Keratinocyte (primary cell): ENCODE data around the gene ASRGL1. TPM values are rescaled to one million over a fixed set of nuclear protein-coding genes. Genes with fewer than 3 reads are reported as not detected.

Source experiments
- DNase-seq: peaks from one replicate; pipeline ENCODE4 v3.0.0-alpha.2; 2011; ENCODE audit warnings: low read depth, missing footprints, low spot score
- FAIRE-seq: peaks from 2 replicates; lab custom pipeline; 2011; peaks lifted over from hg19 to GRCh38; lab: Jason Lieb, UNC
- H2AFZ ChIP-seq: 2 replicates; pipeline ENCODE4 v1.6.0; 2012; ENCODE audit warnings: low read length, control low read depth, inconsistent platforms; ENCODE audit not compliant: control insufficient read depth
- H3K27ac ChIP-seq: 2 replicates; pipeline ENCODE4 v1.5.1; 2011; ENCODE audit warnings: low read length; ENCODE audit not compliant: control insufficient read depth, insufficient read depth
- H3K27me3 ChIP-seq: 3 replicates; pipeline ENCODE4 v1.6.0; 2011; ENCODE audit warnings: low read length; ENCODE audit not compliant: control insufficient read depth, insufficient read depth; ENCODE audit errors: extremely low read depth
- H3K36me3 ChIP-seq, 2 experiments: 2 replicates in 1 of 2; 3 replicates in 1 of 2; pipeline ENCODE4 v1.5.1; 2011; ENCODE audit warnings: low read length in 2 of 2, mild to moderate bottlenecking in 1 of 2; ENCODE audit not compliant: control insufficient read depth in 2 of 2, insufficient read depth in 2 of 2; ENCODE audit errors: extremely low read depth in 1 of 2
- H3K4me1 ChIP-seq: 3 replicates; pipeline ENCODE4 v1.5.1; 2011; ENCODE audit warnings: low read length; ENCODE audit not compliant: control insufficient read depth, insufficient read depth; ENCODE audit errors: extremely low read depth
- H3K4me2 ChIP-seq: 3 replicates; pipeline ENCODE4 v1.6.0; 2011; ENCODE audit warnings: low read depth, low read length; ENCODE audit not compliant: control insufficient read depth, insufficient read depth; ENCODE audit errors: extremely low read depth
- H3K4me3 ChIP-seq, 3 experiments: fragments of 200-600 bp in 1 of 3; sonication (generic) in 1 of 3; 2 replicates in 2 of 3; 3 replicates in 1 of 3; pipeline ENCODE4 v1.5.1; 2011 to 2016; ENCODE audit warnings: low read length in 3 of 3, mild to moderate bottlenecking in 3 of 3, control low read depth in 2 of 3, inconsistent platforms in 1 of 3, low read depth in 1 of 3, mixed read lengths in 1 of 3, mixed run types in 1 of 3, moderate library complexity in 1 of 3; ENCODE audit not compliant: control insufficient read depth in 2 of 3, insufficient read depth in 2 of 3; ENCODE audit errors: extremely low read depth in 1 of 3
- H3K79me2 ChIP-seq: 2 replicates; pipeline ENCODE4 v1.6.0; 2012; ENCODE audit warnings: low read length; ENCODE audit not compliant: control insufficient read depth, insufficient read depth
- H3K9ac ChIP-seq: 3 replicates; pipeline ENCODE4 v1.6.0; 2011; ENCODE audit warnings: low read length; ENCODE audit not compliant: control insufficient read depth, insufficient read depth; ENCODE audit errors: extremely low read depth
- H3K9me1 ChIP-seq: 3 replicates; pipeline ENCODE4 v1.6.0; 2011; ENCODE audit warnings: low read length; ENCODE audit not compliant: control insufficient read depth, insufficient read depth; ENCODE audit errors: extremely low read depth
- H3K9me3 ChIP-seq: 2 replicates; pipeline ENCODE4 v1.5.1; 2012; ENCODE audit warnings: low read depth, low read length; ENCODE audit not compliant: control insufficient read depth
- H4K20me1 ChIP-seq: 3 replicates; pipeline ENCODE4 v1.6.0; 2011; ENCODE audit warnings: low read length; ENCODE audit not compliant: control insufficient read depth, insufficient read depth; ENCODE audit errors: extremely low read depth
- EZH2 ChIP-seq: IDR thresholded peaks from one replicate; pipeline ENCODE4 v1.6.1; 2012; ENCODE audit warnings: inconsistent platforms, mild to moderate bottlenecking, low read length, moderate library complexity
- dilution Hi-C: fragments of 300-500 bp; cut with MboI; formaldehyde crosslinking; loops from one replicate; pipeline ENCODE4 v1.7.0; 2020; ENCODE audit warnings: low sequenced_read_pairs; ENCODE audit not compliant: extremely low pct_ligation_motif_present
- polyA plus RNA-seq, 5 experiments: library from polyadenylated mRNA; depleted of rRNA in 3 of 5; stranded (reverse) in 3 of 5; stranded (forward) in 1 of 5; unstranded in 1 of 5; fragments of >200 nt; gene quantifications; 1 replicate in 1 of 5; 2 replicates in 3 of 5; 3 replicates in 1 of 5; pipeline versions ENCODE4 v1.2.1 to v1.2.3, GENCODE V29; 2011 to 2012; ENCODE audit warnings: missing spikeins in 2 of 5, low read depth in 1 of 5, low replicate concordance in 1 of 5
- TF ChIP-seq, protein P1 (sequence below), 3 experiments: IDR thresholded peaks in 1 of 3; conservative IDR thresholded peaks in 1 of 3; optimal IDR thresholded peaks in 1 of 3; 2 replicates in 2 of 3; 3 replicates in 1 of 3; pipeline versions ENCODE3 to v1.5.1; 2011; ENCODE audit warnings: low read length in 3 of 3, mild to moderate bottlenecking in 3 of 3, moderate library complexity in 2 of 3, control low read depth in 1 of 3, inconsistent platforms in 1 of 3; ENCODE audit not compliant: insufficient read depth in 2 of 3; ENCODE audit errors: extremely low read depth in 1 of 3

Gene ASRGL1
- polyA plus RNA-seq, 1 donor (not counting 4 experiments of a cell fraction or from before 2014, with no cell fraction given): 0.05 TPM

DNA sequence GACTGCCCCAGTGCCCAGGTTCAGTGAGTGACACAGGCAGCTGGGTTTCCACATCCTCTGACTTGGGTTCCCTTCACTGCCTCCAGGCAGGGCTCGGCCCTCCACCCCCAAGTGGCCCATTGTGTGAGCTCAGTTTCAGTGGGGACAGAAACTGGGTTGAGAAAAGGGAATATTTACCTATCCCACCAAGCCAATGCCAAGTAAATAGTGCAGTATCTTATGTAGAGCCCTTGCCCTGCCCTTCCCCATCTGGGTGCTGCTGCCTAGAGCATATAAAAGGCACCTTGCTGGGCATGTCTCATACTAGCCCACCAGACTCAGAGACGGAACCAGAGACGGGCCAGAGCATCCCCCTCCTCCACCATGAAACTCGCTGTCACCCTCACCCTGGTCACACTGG, 81.5 kb downstream of the ASRGL1 start, which contains the start of gene SCGB1A1:
Gene SCGB1A1, plus strand, starts transcription at position 301 of the 400 bp plus-strand sequence. Its CDS starts 63 bp downstream, at position 364.
- no peak for TF ChIP-seq EZH2
- TF ChIP-seq, protein P1, sequence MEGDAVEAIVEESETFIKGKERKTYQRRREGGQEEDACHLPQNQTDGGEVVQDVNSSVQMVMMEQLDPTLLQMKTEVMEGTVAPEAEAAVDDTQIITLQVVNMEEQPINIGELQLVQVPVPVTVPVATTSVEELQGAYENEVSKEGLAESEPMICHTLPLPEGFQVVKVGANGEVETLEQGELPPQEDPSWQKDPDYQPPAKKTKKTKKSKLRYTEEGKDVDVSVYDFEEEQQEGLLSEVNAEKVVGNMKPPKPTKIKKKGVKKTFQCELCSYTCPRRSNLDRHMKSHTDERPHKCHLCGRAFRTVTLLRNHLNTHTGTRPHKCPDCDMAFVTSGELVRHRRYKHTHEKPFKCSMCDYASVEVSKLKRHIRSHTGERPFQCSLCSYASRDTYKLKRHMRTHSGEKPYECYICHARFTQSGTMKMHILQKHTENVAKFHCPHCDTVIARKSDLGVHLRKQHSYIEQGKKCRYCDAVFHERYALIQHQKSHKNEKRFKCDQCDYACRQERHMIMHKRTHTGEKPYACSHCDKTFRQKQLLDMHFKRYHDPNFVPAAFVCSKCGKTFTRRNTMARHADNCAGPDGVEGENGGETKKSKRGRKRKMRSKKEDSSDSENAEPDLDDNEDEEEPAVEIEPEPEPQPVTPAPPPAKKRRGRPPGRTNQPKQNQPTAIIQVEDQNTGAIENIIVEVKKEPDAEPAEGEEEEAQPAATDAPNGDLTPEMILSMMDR (optimal IDR thresholded peaks at IDR 0.05 in 1 of 3, IDR thresholded peaks at IDR 0.05 in 1 of 3, conservative IDR thresholded peaks at IDR 0.05 in 1 of 3; ENCODE audit: extremely low read depth in 1 of 3, insufficient read depth in 2 of 3, low read length in 3 of 3): no peak

DNA sequence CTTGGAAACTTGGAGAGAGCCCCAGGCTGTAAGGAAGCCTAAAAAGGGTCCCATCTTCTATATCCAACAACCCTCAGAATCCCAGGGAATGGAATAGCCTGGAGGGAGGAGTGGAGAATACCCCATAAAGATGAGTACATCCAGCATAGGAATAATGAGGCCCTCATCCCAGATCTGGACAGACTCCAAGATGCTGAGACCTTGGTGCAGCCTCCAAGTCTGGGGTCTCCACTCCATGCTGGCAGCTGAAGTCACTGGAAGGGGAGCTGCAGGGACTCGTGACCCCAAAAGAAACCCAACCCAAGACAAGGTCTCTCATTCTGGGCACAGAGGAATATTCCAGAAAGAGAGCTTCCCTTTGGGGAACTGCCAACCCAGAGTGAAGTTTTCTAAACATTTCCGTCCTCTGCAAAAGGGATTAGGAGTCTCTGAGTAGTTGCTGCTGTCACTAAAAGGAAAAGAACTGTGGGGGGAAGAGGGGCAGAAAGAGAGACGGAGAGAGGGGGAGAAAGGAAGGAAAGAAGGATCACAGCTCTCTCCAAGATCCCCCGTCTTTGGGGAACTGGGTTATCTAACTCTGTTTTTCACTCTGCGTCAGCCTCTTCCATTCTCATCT, 82.2 kb downstream of the ASRGL1 start:
- Histone ChIP-seq H3K4me1 (no peaks in the 10 kb centered on the region), H2AFZ (no peak overlapping the region)

More for the DNA sequence above, 81.5 kb downstream of the ASRGL1 start, which contains the start of gene SCGB1A1:
- Histone ChIP-seq H3K9me1 (no peaks in the 10 kb centered on the region), H3K79me2 (no peaks in the 10 kb centered on the region), H2AFZ (no peak within 1 kb of the TSS), H3K9ac (no peak within 1 kb of the TSS), H3K4me2 (no peak within 1 kb of the TSS), H3K27ac (no peak within 1 kb of the TSS), H3K4me3 (no peak within 1 kb of the TSS), H4K20me1 (no peaks in the 10 kb centered on the region), H3K9me3 (no peaks in the 10 kb centered on the region), H3K27me3 (peaks cover 9% of the 10 kb centered on the region), H3K36me3 (no peaks in the 10 kb centered on the region), H3K4me1 (no peaks in the 10 kb centered on the region)
- dilution Hi-C loops: no loop called here
- no peak for FAIRE-seq
- DNase-seq: no peak

More for the DNA sequence above, 82.2 kb downstream of the ASRGL1 start:
- no peaks in the 10 kb centered on the region for H3K36me3 ChIP-seq
- dilution Hi-C loops: no loop called here
- no peak overlapping the region for H3K4me3 ChIP-seq
- DNase-seq (no peak), FAIRE-seq (no peak)
- no peaks in the 10 kb centered on the region for H3K79me2 ChIP-seq
- peaks cover 9% of the 10 kb centered on the region for H3K27me3 ChIP-seq
- no peaks in the 10 kb centered on the region for H4K20me1 ChIP-seq
- no peaks in the 10 kb centered on the region for H3K9me3 ChIP-seq
- H3K9ac ChIP-seq: no peak overlapping the region
- H3K27ac ChIP-seq: no peak overlapping the region
- no peaks in the 10 kb centered on the region for H3K9me1 ChIP-seq
- H3K4me2 ChIP-seq: no peak overlapping the region
- no peak for TF ChIP-seq EZH2
- TF ChIP-seq, protein P1 (optimal IDR thresholded peaks at IDR 0.05 in 1 of 3, IDR thresholded peaks at IDR 0.05 in 1 of 3, conservative IDR thresholded peaks at IDR 0.05 in 1 of 3; ENCODE audit: extremely low read depth in 1 of 3, insufficient read depth in 2 of 3, low read length in 3 of 3): no peak
